Thoracic aorta (tissue), 2 donors: ENCODE measurements around the gene RBM14. TPM values are rescaled to one million over a fixed set of nuclear protein-coding genes. Genes with fewer than 3 reads are reported as not detected.

Experiments
- ATAC-seq: fragments of 150-250 bp; one replicate; pipeline ENCODE4 v1.8.0; 2017; ENCODE audit warnings: low read depth; ENCODE audit not compliant: insufficient number of reproducible peaks, low FRiP score
- DNase-seq: peaks from one replicate; pipeline ENCODE4 v3.0.0-alpha.2; 2020; ENCODE audit warnings: low spot score
- H3K27ac ChIP-seq, 2 donors: fragments of 200-600 bp; sonication (generic); 1 replicate in 1 of 2; 2 replicates in 1 of 2; pipeline ENCODE4 v1.5.1; 2016; ENCODE audit warnings: mild to moderate bottlenecking in 2 of 2, moderate library complexity in 2 of 2
- H3K27me3 ChIP-seq: fragments of 200-600 bp; sonication (generic); replicated peaks from 2 replicates; pipeline ENCODE4 v1.6.0; 2016; ENCODE audit warnings: mild to moderate bottlenecking; ENCODE audit not compliant: insufficient read depth
- H3K36me3 ChIP-seq: fragments of 200-600 bp; sonication (generic); one replicate; pipeline ENCODE4 v1.5.1; 2016
- H3K4me1 ChIP-seq, 2 donors: fragments of 200-600 bp; sonication (generic); 1 replicate in 1 of 2; 2 replicates in 1 of 2; pipeline versions ENCODE4 v1.5.1 to v1.6.0; 2016; ENCODE audit warnings: low read depth in 2 of 2, mild to moderate bottlenecking in 1 of 2; ENCODE audit not compliant: control insufficient read depth in 1 of 2
- H3K4me3 ChIP-seq: fragments of 200-600 bp; sonication (generic); 2 replicates; pipeline ENCODE4 v1.5.1; 2016; ENCODE audit warnings: mild to moderate bottlenecking
- H3K9me3 ChIP-seq: fragments of 200-600 bp; sonication (generic); 2 replicates; pipeline ENCODE4 v1.5.1; 2016
- CTCF ChIP-seq: fragments of 200-600 bp; sonication (generic); IDR thresholded peaks from one replicate; pipeline ENCODE4 v1.5.1; 2019; ENCODE audit warnings: antibody characterized with exemption
- total RNA-seq, 2 donors: library from RNA; depleted of rRNA; stranded (reverse); fragments of >200 nt; gene quantifications; one replicate each; pipeline versions ENCODE4 v1.1.0 to v1.2.3, GENCODE V29; 2016

The RBM14 gene
- total RNA-seq, 2 donors from 2014 or later = 72.7 to 99.8 TPM

- ATAC-seq (no peak), DNase-seq (no peak)
- no peak overlapping the region for H3K27ac ChIP-seq
- peaks cover 35% of the 10 kb centered on the region for H3K36me3 ChIP-seq
- no peaks in the 10 kb centered on the region for H3K27me3 ChIP-seq
- H3K9me3 ChIP-seq = no peaks in the 10 kb centered on the region
- peaks cover 53 to 71% of the 10 kb centered on the region in 2 donors for H3K4me1 ChIP-seq
- TF ChIP-seq CTCF = no peak
- peak overlapping the region; percentile 93 for H3K4me3 ChIP-seq
These were observed 27.5 kb downstream of the RBM14 start for GRCh38 chr11:66643745-66644437.

GRCh38 chr11:66646828-66647227, 30.4 kb downstream of the RBM14 start:
- Histone ChIP-seq H3K4me1 (peaks cover 32 to 46% of the 10 kb centered on the region in 2 donors), H3K9me3 (no peaks in the 10 kb centered on the region), H3K36me3 (peaks cover 42% of the 10 kb centered on the region), H3K27ac (no peak overlapping the region), H3K4me3 (no peak overlapping the region), H3K27me3 (no peaks in the 10 kb centered on the region)
- DNase-seq (no peak), ATAC-seq (no peak)
- TF ChIP-seq CTCF = no peak

- H3K27me3 ChIP-seq = no peaks in the 10 kb centered on the region
- TF ChIP-seq CTCF = no peak
- no peaks in the 10 kb centered on the region for H3K9me3 ChIP-seq
- H3K27ac ChIP-seq = no peak overlapping the region
- H3K4me3 ChIP-seq = no peak overlapping the region
- peaks cover 6 to 15% of the 10 kb centered on the region in 2 donors for H3K4me1 ChIP-seq
- peaks cover 31% of the 10 kb centered on the region for H3K36me3 ChIP-seq
- ATAC-seq = no peak
- no peak for DNase-seq
These were observed 33.5 kb downstream of the RBM14 start for GRCh38 chr11:66649903-66650302.

GRCh38 chr11:66651016-66651415, 34.6 kb downstream of the RBM14 start:
- Histone ChIP-seq H3K9me3 (no peaks in the 10 kb centered on the region), H3K27ac (no peak overlapping the region), H3K36me3 (peaks cover 25% of the 10 kb centered on the region), H3K4me3 (no peak overlapping the region), H3K4me1 (peaks cover 0 to 4% of the 10 kb centered on the region in 2 donors), H3K27me3 (no peaks in the 10 kb centered on the region)
- DNase-seq = no peak
- no peak for TF ChIP-seq CTCF
- no peak for ATAC-seq

GRCh38 chr11:66652651-66653050, 36.2 kb downstream of the RBM14 start:
- ATAC-seq (no peak), DNase-seq (no peak)
- TF ChIP-seq CTCF = no peak
- no peaks in the 10 kb centered on the region for H3K9me3 ChIP-seq
- no peaks in the 10 kb centered on the region for H3K27me3 ChIP-seq
- peaks cover 21% of the 10 kb centered on the region for H3K36me3 ChIP-seq
- H3K4me3 ChIP-seq = no peak overlapping the region
- H3K4me1 ChIP-seq = no peaks in the 10 kb centered on the region
- no peak overlapping the region for H3K27ac ChIP-seq
